Measurements from ENCODE around the gene CDC5L.

The CDC5L gene

GRCh38 chr6:44476849-44477248 lies 89.3 kb downstream of the CDC5L start:
- no peak for DNase-seq

DNA sequence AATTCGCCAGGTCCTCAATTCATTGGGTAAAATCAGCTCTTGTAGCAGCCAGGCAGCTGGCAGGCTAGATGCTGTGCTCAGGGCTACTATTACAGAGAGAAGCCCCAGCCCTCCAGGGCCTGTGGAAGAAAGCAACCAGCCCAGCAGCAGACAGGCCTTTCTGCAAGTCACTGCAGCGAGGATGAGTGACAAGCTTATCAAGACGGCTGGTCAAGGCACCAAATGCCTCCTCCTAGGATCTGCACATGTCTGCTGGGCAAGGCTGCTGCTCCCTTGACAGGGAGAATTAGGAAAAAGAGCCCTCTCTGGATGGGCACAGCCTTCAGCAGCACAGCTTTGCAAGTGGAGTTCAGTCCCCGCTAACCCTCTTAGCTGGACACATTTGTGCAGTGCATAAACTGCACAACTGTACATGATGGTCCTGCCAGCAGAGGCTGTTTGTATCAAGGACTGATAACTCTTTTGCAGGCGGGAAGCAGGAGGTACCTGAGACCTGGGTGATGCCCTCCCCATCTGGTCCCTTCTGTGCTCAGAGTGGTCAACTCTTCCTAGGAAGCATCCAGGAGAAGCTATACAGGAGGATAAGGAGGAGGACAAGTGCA lies 89.9 kb downstream of the CDC5L start:
- DNase-seq, result no peak

GRCh38 chr6:44478158-44478557 lies 90.7 kb downstream of the CDC5L start:
- no peak for DNase-seq

DNA sequence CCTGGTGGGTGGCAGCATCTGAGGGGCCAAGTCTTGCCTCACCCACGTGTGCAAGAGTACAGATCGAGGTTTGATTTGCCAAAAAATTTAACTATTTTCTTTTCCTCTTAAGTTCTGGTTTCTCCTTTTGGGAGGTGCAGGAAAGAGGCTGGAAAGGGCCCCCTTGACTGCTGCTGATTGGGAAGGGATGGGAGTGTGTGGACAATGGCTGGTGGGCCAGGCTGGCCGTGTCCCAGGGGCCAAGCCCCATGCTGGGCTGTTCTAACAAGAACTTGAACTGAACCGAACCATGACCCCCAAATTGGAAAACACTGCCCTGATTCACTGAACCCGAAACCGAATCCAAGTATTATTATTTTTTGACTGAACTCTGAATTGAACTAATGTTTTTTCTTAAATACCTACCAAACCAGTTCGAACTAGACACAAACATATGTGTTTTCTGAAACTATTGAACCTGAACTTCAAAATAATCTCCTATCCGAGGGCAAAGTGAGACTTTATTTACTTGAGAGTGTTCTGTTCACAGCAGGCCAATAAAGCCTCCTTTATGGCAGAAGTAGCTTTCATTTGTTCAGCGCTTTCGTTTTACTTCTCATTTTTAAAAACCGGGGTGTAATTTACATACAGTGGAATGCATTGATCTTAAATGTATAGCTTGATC lies 91.2 kb downstream of the CDC5L start:
- DNase-seq, result no peak

DNA sequence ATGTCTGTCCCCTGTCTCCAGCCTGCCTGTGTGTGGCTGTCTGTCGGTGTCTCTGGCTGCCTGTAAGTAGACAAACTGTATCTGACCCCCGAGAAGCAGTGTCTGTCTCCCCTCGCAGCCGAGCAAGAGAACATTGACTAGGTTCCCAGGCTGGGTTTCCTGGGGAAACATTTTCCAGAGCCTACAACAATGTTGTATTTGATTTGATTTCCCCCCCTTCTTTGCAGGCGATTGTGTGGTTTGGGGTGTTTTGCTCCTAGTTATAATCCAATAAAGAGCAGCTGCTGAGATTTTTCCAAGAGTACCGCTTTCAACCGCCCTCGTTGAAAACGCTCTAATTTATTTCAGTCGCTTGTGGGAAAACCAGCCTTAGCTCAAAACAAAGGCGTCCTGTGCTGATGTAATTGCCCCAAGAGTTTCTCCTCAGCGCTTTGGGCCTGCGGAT lies 92.6 kb downstream of the CDC5L start:
- no peak for DNase-seq

- no peak for DNase-seq
Measured at GRCh38 chr6:44481056-44481455, 93.5 kb downstream of the CDC5L start.

DNA sequence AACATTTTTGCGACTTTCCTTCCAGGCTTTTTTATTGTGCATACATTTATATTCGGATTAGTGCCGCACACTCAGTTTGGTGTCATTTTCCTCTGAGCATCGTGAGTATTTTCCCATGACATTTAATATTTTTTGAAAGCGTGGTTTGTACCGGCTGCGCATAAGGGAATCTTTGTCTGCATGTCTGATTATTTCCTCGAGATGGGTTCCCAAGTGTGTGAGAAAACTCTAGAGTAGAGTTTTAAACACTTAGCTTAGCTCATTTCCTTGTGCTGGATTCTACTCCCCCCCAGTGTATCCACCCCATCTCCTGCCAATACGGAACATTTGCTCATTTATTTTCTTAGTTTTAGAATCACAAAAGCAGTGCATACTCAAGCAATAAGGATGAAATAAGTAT lies 94.3 kb downstream of the CDC5L start:
- no peak for DNase-seq

- DNase-seq, result no peak
Measured at GRCh38 chr6:44485601-44486401, 98.3 kb downstream of the CDC5L start.

DNA sequence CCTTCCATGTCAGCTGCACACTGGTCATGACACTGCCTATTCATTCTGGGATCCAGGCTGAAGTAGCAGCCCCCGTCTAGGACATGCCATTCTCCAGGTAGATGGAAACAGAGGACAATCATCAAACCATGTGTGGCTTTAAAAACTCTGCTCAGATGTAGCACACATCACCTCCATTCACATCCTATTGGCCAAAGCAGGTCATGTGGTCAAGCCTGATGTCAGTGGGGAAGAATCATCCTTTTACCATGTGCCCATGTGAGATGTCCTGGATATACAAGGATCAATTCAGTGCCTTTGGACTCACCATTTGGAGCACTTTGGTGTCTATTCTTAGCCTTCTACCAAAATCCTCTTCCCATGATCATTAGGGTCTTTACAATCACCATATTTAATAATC lies 99.5 kb downstream of the CDC5L start:
- no peak for DNase-seq

- no peak for DNase-seq
Measured at GRCh38 chr6:44487586-44487985, 100.1 kb downstream of the CDC5L start.

DNA sequence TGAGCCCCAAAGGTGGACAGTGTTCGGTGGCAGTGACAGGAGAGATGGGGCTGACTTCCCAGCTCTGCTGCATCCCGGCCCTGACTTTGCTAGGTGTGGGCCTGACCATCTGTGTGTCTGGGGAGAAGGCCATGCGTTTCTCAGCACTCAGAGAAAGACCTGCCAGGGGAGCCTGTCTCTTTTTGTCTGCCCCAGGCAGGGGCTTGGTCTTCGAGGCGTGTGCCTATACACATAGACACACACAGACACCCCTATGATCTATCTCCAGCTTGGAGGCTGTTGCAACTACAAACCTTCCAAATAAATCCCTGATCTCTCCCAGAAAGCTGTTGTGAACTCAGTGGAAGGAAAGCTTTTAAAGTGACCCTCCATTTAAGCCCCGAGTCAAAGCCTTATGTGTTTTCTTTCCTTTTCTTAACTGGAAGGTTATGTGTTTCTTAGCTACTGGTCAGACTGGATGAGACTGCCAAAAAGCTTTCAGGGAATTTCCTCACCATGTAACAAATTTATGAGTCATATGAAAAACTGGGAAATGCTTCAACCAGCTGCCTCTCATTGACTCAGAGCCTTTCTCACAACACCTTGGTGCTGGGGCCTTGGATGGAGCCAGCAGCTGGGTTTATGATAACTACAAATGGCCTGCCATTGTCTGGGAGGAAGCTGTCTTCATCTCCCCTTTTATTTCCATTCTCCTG lies 102.6 kb downstream of the CDC5L start:
- no peak for DNase-seq

- no peak for DNase-seq
Measured at GRCh38 chr6:44493132-44493531, 105.6 kb downstream of the CDC5L start.

GRCh38 chr6:44493593-44493992 lies 106.1 kb downstream of the CDC5L start:
- no peak for DNase-seq

DNA sequence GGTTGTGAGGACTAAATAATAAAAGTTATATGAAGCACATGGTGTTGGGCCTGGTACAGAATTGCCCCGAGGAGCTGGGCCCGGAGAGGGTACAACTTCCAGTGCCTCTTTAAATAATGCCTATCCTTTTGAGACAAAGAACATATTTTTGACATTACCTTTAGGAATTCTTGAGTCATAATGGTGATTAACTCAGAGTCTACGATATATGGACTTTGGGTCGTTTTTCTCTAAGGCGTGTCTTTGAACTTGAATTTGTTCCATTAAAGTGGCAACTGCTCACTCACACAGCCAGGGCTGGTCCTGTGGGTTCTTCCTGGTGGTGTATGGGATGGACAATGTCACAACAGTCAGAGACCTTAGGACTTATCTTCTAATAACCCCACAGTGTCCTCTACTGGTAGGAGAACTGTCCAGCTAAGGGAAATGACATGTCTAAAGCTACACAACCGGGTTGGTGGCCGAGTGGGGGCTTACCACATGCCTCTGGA lies 106.5 kb downstream of the CDC5L start:
- DNase-seq, result no peak

GRCh38 chr6:44495036-44495901 lies 107.8 kb downstream of the CDC5L start:
- DNase-seq, result no peak

DNA sequence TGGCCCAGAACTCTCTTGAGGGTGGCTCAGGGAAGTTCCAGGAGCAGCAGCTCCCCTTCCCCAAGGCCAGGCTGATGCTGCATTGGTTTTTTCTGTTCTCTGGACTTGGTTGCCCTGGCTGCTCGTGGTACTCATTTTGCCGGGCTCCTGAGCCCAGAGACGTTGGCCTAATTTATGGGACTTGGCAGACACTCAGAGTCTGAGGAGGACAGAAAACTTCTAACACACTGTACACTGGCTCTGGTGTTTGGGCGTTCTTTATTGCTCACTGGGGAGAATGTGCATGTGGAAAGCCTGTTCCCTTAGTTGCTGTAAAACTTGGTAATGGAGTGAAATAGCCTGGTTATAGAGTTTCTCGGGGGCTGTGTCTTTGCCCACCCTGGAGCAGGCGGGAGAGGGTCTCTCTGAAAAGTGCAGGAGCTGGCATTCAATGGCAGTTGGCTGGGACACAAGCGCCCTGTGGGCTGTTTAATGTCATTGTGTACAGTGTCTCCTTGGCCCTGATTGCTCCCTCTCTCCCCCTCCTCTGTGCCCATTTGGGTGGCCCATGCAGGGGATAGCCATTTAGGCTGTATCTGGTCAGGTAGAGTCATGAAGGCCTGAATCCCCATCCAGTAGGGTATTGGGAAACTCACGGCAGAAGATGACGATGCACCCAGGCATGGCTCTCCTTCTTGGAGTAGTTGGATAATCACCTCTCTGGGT lies 109.3 kb downstream of the CDC5L start:
- DNase-seq, result no peak

- DNase-seq, result no peak
Measured at GRCh38 chr6:44497807-44498206, 110.3 kb downstream of the CDC5L start.

- DNase-seq, result no peak
Measured at GRCh38 chr6:44498436-44498835, 110.9 kb downstream of the CDC5L start.

GRCh38 chr6:44499609-44500008 lies 112.1 kb downstream of the CDC5L start:
- DNase-seq, result no peak
